Measurements from ENCODE around the gene DNAH9.

Gene DNAH9

GRCh38 chr17:11869680-11870394, 271.6 kb downstream of the DNAH9 start:
- no peak overlapping the region for H3K4me3 ChIP-seq (ENCODE audit: low read depth, low read length)
- peaks cover 4% of the 10 kb centered on the region for H3K9me3 ChIP-seq (ENCODE audit: control insufficient read depth, insufficient read depth, low read length)
- no peaks in the 10 kb centered on the region for H3K27me3 ChIP-seq (ENCODE audit: control insufficient read depth, insufficient read depth, low read length)
- H3K4me1 ChIP-seq (ENCODE audit: control insufficient read depth, insufficient read depth, low read length), result no peaks in the 10 kb centered on the region
- H3K36me3 ChIP-seq (ENCODE audit: control insufficient read depth, insufficient read depth, low read length), result no peaks in the 10 kb centered on the region
- no peak overlapping the region for H3K9ac ChIP-seq (ENCODE audit: low read depth, low read length)

GRCh38 chr17:11871773-11872172, 273.5 kb downstream of the DNAH9 start:
- no peak overlapping the region for H3K9ac ChIP-seq (ENCODE audit: low read depth, low read length)
- H3K4me3 ChIP-seq (ENCODE audit: low read depth, low read length), result no peak overlapping the region
- no peaks in the 10 kb centered on the region for H3K27me3 ChIP-seq (ENCODE audit: control insufficient read depth, insufficient read depth, low read length)
- H3K4me1 ChIP-seq (ENCODE audit: control insufficient read depth, insufficient read depth, low read length), result no peaks in the 10 kb centered on the region
- peaks cover 4% of the 10 kb centered on the region for H3K9me3 ChIP-seq (ENCODE audit: control insufficient read depth, insufficient read depth, low read length)
- no peaks in the 10 kb centered on the region for H3K36me3 ChIP-seq (ENCODE audit: control insufficient read depth, insufficient read depth, low read length)

GRCh38 chr17:11874756-11875155, 276.5 kb downstream of the DNAH9 start:
- H3K27me3 ChIP-seq (ENCODE audit: control insufficient read depth, insufficient read depth, low read length), result no peaks in the 10 kb centered on the region
- no peak overlapping the region for H3K4me3 ChIP-seq (ENCODE audit: low read depth, low read length)
- H3K4me1 ChIP-seq (ENCODE audit: control insufficient read depth, insufficient read depth, low read length), result no peaks in the 10 kb centered on the region
- H3K9me3 ChIP-seq (ENCODE audit: control insufficient read depth, insufficient read depth, low read length), result no peaks in the 10 kb centered on the region
- no peaks in the 10 kb centered on the region for H3K36me3 ChIP-seq (ENCODE audit: control insufficient read depth, insufficient read depth, low read length)
- H3K9ac ChIP-seq (ENCODE audit: low read depth, low read length), result no peak overlapping the region

GRCh38 chr17:11880714-11881113, 282.4 kb downstream of the DNAH9 start:
- Histone ChIP-seq H3K4me1 (ENCODE audit: control insufficient read depth, insufficient read depth, low read length) (no peaks in the 10 kb centered on the region), H3K4me3 (ENCODE audit: low read depth, low read length) (no peak overlapping the region), H3K36me3 (ENCODE audit: control insufficient read depth, insufficient read depth, low read length) (no peaks in the 10 kb centered on the region), H3K9ac (ENCODE audit: low read depth, low read length) (no peak overlapping the region), H3K27me3 (ENCODE audit: control insufficient read depth, insufficient read depth, low read length) (no peaks in the 10 kb centered on the region), H3K9me3 (ENCODE audit: control insufficient read depth, insufficient read depth, low read length) (no peaks in the 10 kb centered on the region)

- H3K4me3 ChIP-seq (ENCODE audit: low read depth, low read length), result no peak overlapping the region
- H3K9me3 ChIP-seq (ENCODE audit: control insufficient read depth, insufficient read depth, low read length), result no peaks in the 10 kb centered on the region
- H3K9ac ChIP-seq (ENCODE audit: low read depth, low read length), result no peak overlapping the region
- H3K27me3 ChIP-seq (ENCODE audit: control insufficient read depth, insufficient read depth, low read length), result no peaks in the 10 kb centered on the region
- H3K36me3 ChIP-seq (ENCODE audit: control insufficient read depth, insufficient read depth, low read length), result no peaks in the 10 kb centered on the region
- no peaks in the 10 kb centered on the region for H3K4me1 ChIP-seq (ENCODE audit: control insufficient read depth, insufficient read depth, low read length)
These were observed 284.4 kb downstream of the DNAH9 start for GRCh38 chr17:11882716-11883115.

GRCh38 chr17:11885051-11885450, 286.8 kb downstream of the DNAH9 start:
- Histone ChIP-seq H3K4me3 (ENCODE audit: low read depth, low read length) (no peak overlapping the region), H3K9me3 (ENCODE audit: control insufficient read depth, insufficient read depth, low read length) (no peaks in the 10 kb centered on the region), H3K4me1 (ENCODE audit: control insufficient read depth, insufficient read depth, low read length) (no peaks in the 10 kb centered on the region), H3K27me3 (ENCODE audit: control insufficient read depth, insufficient read depth, low read length) (no peaks in the 10 kb centered on the region), H3K36me3 (ENCODE audit: control insufficient read depth, insufficient read depth, low read length) (no peaks in the 10 kb centered on the region), H3K9ac (ENCODE audit: low read depth, low read length) (no peak overlapping the region)

GRCh38 chr17:11889266-11889665, 291.0 kb downstream of the DNAH9 start:
- H3K36me3 ChIP-seq (ENCODE audit: control insufficient read depth, insufficient read depth, low read length), result no peaks in the 10 kb centered on the region
- no peaks in the 10 kb centered on the region for H3K9me3 ChIP-seq (ENCODE audit: control insufficient read depth, insufficient read depth, low read length)
- H3K4me1 ChIP-seq (ENCODE audit: control insufficient read depth, insufficient read depth, low read length), result no peaks in the 10 kb centered on the region
- H3K4me3 ChIP-seq (ENCODE audit: low read depth, low read length), result no peak overlapping the region
- H3K9ac ChIP-seq (ENCODE audit: low read depth, low read length), result no peak overlapping the region
- no peaks in the 10 kb centered on the region for H3K27me3 ChIP-seq (ENCODE audit: control insufficient read depth, insufficient read depth, low read length)

- H3K9ac ChIP-seq (ENCODE audit: low read depth, low read length), result no peak overlapping the region
- no peak overlapping the region for H3K4me3 ChIP-seq (ENCODE audit: low read depth, low read length)
- H3K27me3 ChIP-seq (ENCODE audit: control insufficient read depth, insufficient read depth, low read length), result no peaks in the 10 kb centered on the region
- H3K4me1 ChIP-seq (ENCODE audit: control insufficient read depth, insufficient read depth, low read length), result no peaks in the 10 kb centered on the region
- H3K9me3 ChIP-seq (ENCODE audit: control insufficient read depth, insufficient read depth, low read length), result no peaks in the 10 kb centered on the region
- H3K36me3 ChIP-seq (ENCODE audit: control insufficient read depth, insufficient read depth, low read length), result no peaks in the 10 kb centered on the region
These were observed 295.6 kb downstream of the DNAH9 start for GRCh38 chr17:11893862-11894261.

- Histone ChIP-seq H3K9ac (ENCODE audit: low read depth, low read length) (no peak overlapping the region), H3K9me3 (ENCODE audit: control insufficient read depth, insufficient read depth, low read length) (no peaks in the 10 kb centered on the region), H3K4me3 (ENCODE audit: low read depth, low read length) (no peak overlapping the region), H3K27me3 (ENCODE audit: control insufficient read depth, insufficient read depth, low read length) (no peaks in the 10 kb centered on the region), H3K36me3 (ENCODE audit: control insufficient read depth, insufficient read depth, low read length) (no peaks in the 10 kb centered on the region), H3K4me1 (ENCODE audit: control insufficient read depth, insufficient read depth, low read length) (no peaks in the 10 kb centered on the region)
These were observed 297.9 kb downstream of the DNAH9 start for GRCh38 chr17:11896199-11896598.

GRCh38 chr17:11898526-11899235, 300.4 kb downstream of the DNAH9 start:
- Histone ChIP-seq H3K4me3 (ENCODE audit: low read depth, low read length) (no peak overlapping the region), H3K27me3 (ENCODE audit: control insufficient read depth, insufficient read depth, low read length) (no peaks in the 10 kb centered on the region), H3K9ac (ENCODE audit: low read depth, low read length) (no peak overlapping the region), H3K36me3 (ENCODE audit: control insufficient read depth, insufficient read depth, low read length) (no peaks in the 10 kb centered on the region), H3K4me1 (ENCODE audit: control insufficient read depth, insufficient read depth, low read length) (no peaks in the 10 kb centered on the region), H3K9me3 (ENCODE audit: control insufficient read depth, insufficient read depth, low read length) (no peaks in the 10 kb centered on the region)

- H3K4me3 ChIP-seq (ENCODE audit: low read depth, low read length), result no peak overlapping the region
- no peak overlapping the region for H3K9ac ChIP-seq (ENCODE audit: low read depth, low read length)
- no peaks in the 10 kb centered on the region for H3K36me3 ChIP-seq (ENCODE audit: control insufficient read depth, insufficient read depth, low read length)
- no peaks in the 10 kb centered on the region for H3K27me3 ChIP-seq (ENCODE audit: control insufficient read depth, insufficient read depth, low read length)
- H3K4me1 ChIP-seq (ENCODE audit: control insufficient read depth, insufficient read depth, low read length), result no peaks in the 10 kb centered on the region
- no peaks in the 10 kb centered on the region for H3K9me3 ChIP-seq (ENCODE audit: control insufficient read depth, insufficient read depth, low read length)
These were observed 301.3 kb downstream of the DNAH9 start for GRCh38 chr17:11899537-11899942.

- no peak overlapping the region for H3K9ac ChIP-seq (ENCODE audit: low read depth, low read length)
- H3K9me3 ChIP-seq (ENCODE audit: control insufficient read depth, insufficient read depth, low read length), result no peaks in the 10 kb centered on the region
- H3K36me3 ChIP-seq (ENCODE audit: control insufficient read depth, insufficient read depth, low read length), result no peaks in the 10 kb centered on the region
- H3K27me3 ChIP-seq (ENCODE audit: control insufficient read depth, insufficient read depth, low read length), result no peaks in the 10 kb centered on the region
- H3K4me1 ChIP-seq (ENCODE audit: control insufficient read depth, insufficient read depth, low read length), result no peaks in the 10 kb centered on the region
- no peak overlapping the region for H3K4me3 ChIP-seq (ENCODE audit: low read depth, low read length)
These were observed 301.8 kb downstream of the DNAH9 start for GRCh38 chr17:11900041-11900476.

All from iPS-15b (cell line).